Activated naive CD4-positive, alpha-beta T cell treated with anti-CD3 and anti-CD28 coated beads for 36 hours (primary cell): ENCODE data around the gene RNF151. TPM values are rescaled to one million over a fixed set of nuclear protein-coding genes. Genes with fewer than 3 reads are reported as not detected.

Experiments
- CTCF ChIA-PET: fragments of 350-600 bp; sonication (Branson Sonifier 250); formaldehyde crosslinking; loops from one replicate; lab custom pipeline; 2021; ENCODE audit warnings: antibody characterized with exemption; lab: Charles Lee
- DNase-seq: peaks from one replicate; pipeline ENCODE4 v3.0.0-alpha.2; 2020
- H3K27ac Mint-ChIP-seq: one replicate; pipeline ENCODE4 v1.8.0; 2021; ENCODE audit warnings: mild to moderate bottlenecking, mixed read lengths
- H3K27me3 Mint-ChIP-seq: one replicate; pipeline ENCODE4 v1.8.0; 2021; ENCODE audit warnings: low read depth, mixed read lengths
- H3K36me3 Mint-ChIP-seq: one replicate; pipeline ENCODE4 v1.8.0; 2021; ENCODE audit warnings: low read depth, mixed read lengths
- H3K4me1 Mint-ChIP-seq: one replicate; pipeline ENCODE4 v1.8.0; 2021; ENCODE audit warnings: low read depth, mixed read lengths
- H3K4me3 Mint-ChIP-seq: one replicate; pipeline ENCODE4 v1.8.0; 2021; ENCODE audit warnings: mild to moderate bottlenecking, moderate library complexity, mixed read lengths
- H3K9me3 Mint-ChIP-seq: one replicate; pipeline ENCODE4 v1.8.0; 2021; ENCODE audit warnings: mixed read lengths
- intact Hi-C: fragments of 100-400 bp; cut with micrococcal nuclease; formaldehyde crosslinking; loops from one replicate; pipeline ENCODE4 v1.15.1; 2023
- total RNA-seq, 2 experiments: library from RNA; stranded (reverse); gene quantifications; one replicate each; pipeline ENCODE4 v1.2.3, GENCODE V29; 2021

Gene RNF151
- total RNA-seq, 2 experiments from 2014 or later = not detected

- Mint-ChIP-seq H3K4me3 (peak overlapping the region; percentile 80), H3K4me1 (peaks cover 12% of the 10 kb centered on the region), H3K27ac (no peak overlapping the region), H3K27me3 (peaks cover 34% of the 10 kb centered on the region), H3K36me3 (peaks cover 9% of the 10 kb centered on the region), H3K9me3 (no peaks in the 10 kb centered on the region)
- DNase-seq = no peak
- CTCF ChIA-PET = interaction anchor here (0.7 to 1.0 kb wide), 3 partner anchors 9 to 44 kb away, joined by 3 to 4 read pairs (median 3); no protein-coding TSS in a partner anchor
- intact Hi-C loops = loop anchor here (1.0 to 2.0 kb wide), 2 partner anchors 13 to 20 kb away; partner anchors contain the start of gene RPS2
Observed at GRCh38 chr16:1984347-1985225, 17.9 kb downstream of the RNF151 start.

GRCh38 chr16:1985466-1986150 lies 19.0 kb downstream of the RNF151 start:
- no peak overlapping the region for H3K27ac Mint-ChIP-seq
- H3K4me3 Mint-ChIP-seq = peak overlapping the region; percentile 80
- H3K4me1 Mint-ChIP-seq = peaks cover 15% of the 10 kb centered on the region
- H3K36me3 Mint-ChIP-seq = peaks cover 9% of the 10 kb centered on the region
- DNase-seq = no peak
- intact Hi-C loops = loop anchor here (2.0 kb wide), 1 partner anchor 21 kb away; the partner anchor contains the start of gene RPS2
- no peaks in the 10 kb centered on the region for H3K9me3 Mint-ChIP-seq
- peaks cover 35% of the 10 kb centered on the region for H3K27me3 Mint-ChIP-seq
- CTCF ChIA-PET = interaction anchor here (0.7 to 2.7 kb wide), 3 partner anchors 10 to 45 kb away, joined by 3 to 9 read pairs (median 4); no protein-coding TSS in a partner anchor

GRCh38 chr16:1987198-1987597 lies 20.5 kb downstream of the RNF151 start:
- Mint-ChIP-seq H3K9me3 (no peaks in the 10 kb centered on the region), H3K4me3 (no peak overlapping the region), H3K4me1 (peaks cover 24% of the 10 kb centered on the region), H3K36me3 (peaks cover 9% of the 10 kb centered on the region), H3K27ac (no peak overlapping the region), H3K27me3 (peaks cover 35% of the 10 kb centered on the region)
- CTCF ChIA-PET = interaction anchor here (2.7 kb wide), 1 partner anchor 17 kb away, joined by 9 read pairs; no protein-coding TSS in a partner anchor
- no peak for DNase-seq
- intact Hi-C loops = no loop called here

GRCh38 chr16:1989209-1990100 lies 22.8 kb downstream of the RNF151 start, which contains the start of gene SYNGR3:
TSS of gene SYNGR3 (plus strand) at chr16:1989970. CDS start at chr16:1990103, 133 bp downstream.
- no peak within 1 kb of the TSS for H3K27ac Mint-ChIP-seq

GRCh38 chr16:1990101-1990350 lies 23.4 kb downstream of the RNF151 start:
- no peak overlapping the region for H3K27ac Mint-ChIP-seq
- CTCF ChIA-PET = interaction anchor here (0.9 to 1.2 kb wide), 2 partner anchors 8 to 151 kb away, joined by 3 to 4 read pairs; no protein-coding TSS in a partner anchor
- H3K4me3 Mint-ChIP-seq = no peak overlapping the region
- peaks cover 24% of the 10 kb centered on the region for H3K27me3 Mint-ChIP-seq
- DNase-seq = no peak
- peaks cover 9% of the 10 kb centered on the region for H3K36me3 Mint-ChIP-seq
- no peaks in the 10 kb centered on the region for H3K9me3 Mint-ChIP-seq
- H3K4me1 Mint-ChIP-seq = peaks cover 24% of the 10 kb centered on the region
- intact Hi-C loops = no loop called here

More at GRCh38 chr16:1989209-1990100, 22.8 kb downstream of the RNF151 start, which contains the start of gene SYNGR3:
- Mint-ChIP-seq H3K4me3 (peak within 1 kb of the TSS; percentile 65), H3K36me3 (peaks cover 9% of the 10 kb centered on the region), H3K27me3 (peaks cover 24% of the 10 kb centered on the region), H3K9me3 (no peaks in the 10 kb centered on the region), H3K4me1 (peaks cover 29% of the 10 kb centered on the region)
- CTCF ChIA-PET = no interaction called here
- intact Hi-C loops = no loop called here
- no peak for DNase-seq

GRCh38 chr16:1990351-1991134 lies 23.9 kb downstream of the RNF151 start:
- H3K27ac Mint-ChIP-seq = no peak overlapping the region
- H3K4me1 Mint-ChIP-seq = peaks cover 24% of the 10 kb centered on the region
- H3K36me3 Mint-ChIP-seq = peaks cover 11% of the 10 kb centered on the region
- DNase-seq = peak; percentile 45
- H3K9me3 Mint-ChIP-seq = no peaks in the 10 kb centered on the region
- CTCF ChIA-PET = interaction anchor here (0.9 to 1.2 kb wide), 3 partner anchors 8 to 150 kb away, joined by 3 to 4 read pairs (median 3); partner anchors contain the start of genes NTHL1 and TSC2
- intact Hi-C loops = no loop called here
- H3K4me3 Mint-ChIP-seq = peak overlapping the region; percentile 65
- H3K27me3 Mint-ChIP-seq = peaks cover 24% of the 10 kb centered on the region

- no peaks in the 10 kb centered on the region for H3K9me3 Mint-ChIP-seq
- peaks cover 24% of the 10 kb centered on the region for H3K4me1 Mint-ChIP-seq
- CTCF ChIA-PET = interaction anchor here (0.5 to 1.2 kb wide), 4 partner anchors 9 to 149 kb away, joined by 3 to 4 read pairs (median 3); partner anchors contain the start of genes NTHL1 and TSC2
- peaks cover 24% of the 10 kb centered on the region for H3K27me3 Mint-ChIP-seq
- peaks cover 11% of the 10 kb centered on the region for H3K36me3 Mint-ChIP-seq
- DNase-seq = peak; percentile 76
- H3K27ac Mint-ChIP-seq = no peak overlapping the region
- peak overlapping the region; percentile 65 for H3K4me3 Mint-ChIP-seq
- intact Hi-C loops = no loop called here
Observed at GRCh38 chr16:1991135-1991551, 24.5 kb downstream of the RNF151 start.

- H3K4me1 Mint-ChIP-seq = peaks cover 24% of the 10 kb centered on the region
- H3K27me3 Mint-ChIP-seq = peaks cover 24% of the 10 kb centered on the region
- H3K4me3 Mint-ChIP-seq = peak overlapping the region; percentile 65
- DNase-seq = no peak
- peaks cover 7% of the 10 kb centered on the region for H3K36me3 Mint-ChIP-seq
- CTCF ChIA-PET = interaction anchor here (0.5 to 1.5 kb wide), 2 partner anchors 130 to 149 kb away, joined by 3 to 5 read pairs; no protein-coding TSS in a partner anchor
- no peak overlapping the region for H3K27ac Mint-ChIP-seq
- no peaks in the 10 kb centered on the region for H3K9me3 Mint-ChIP-seq
- intact Hi-C loops = no loop called here
Observed at GRCh38 chr16:1991588-1991947, 24.9 kb downstream of the RNF151 start.

GRCh38 chr16:1991948-1992703 lies 25.5 kb downstream of the RNF151 start:
- H3K36me3 Mint-ChIP-seq = peaks cover 1% of the 10 kb centered on the region
- CTCF ChIA-PET = interaction anchor here (1.5 to 5.0 kb wide), 2 partner anchors 12 to 149 kb away, joined by 5 to 36 read pairs; no protein-coding TSS in a partner anchor

GRCh38 chr16:1992704-1993317 lies 26.2 kb downstream of the RNF151 start:
- intact Hi-C loops = loop anchor here (1.0 kb wide), 4 partner anchors 16 to 230 kb away; partner anchors contain the start of genes E4F1, MSRB1, RPS2 and ZNF598
- Mint-ChIP-seq H3K36me3 (peaks cover 1% of the 10 kb centered on the region), H3K9me3 (no peaks in the 10 kb centered on the region), H3K27me3 (peaks cover 24% of the 10 kb centered on the region), H3K4me1 (peaks cover 24% of the 10 kb centered on the region), H3K27ac (no peak overlapping the region), H3K4me3 (no peak overlapping the region)
- CTCF ChIA-PET = interaction anchor here (1.5 to 5.0 kb wide), 2 partner anchors 11 to 148 kb away, joined by 5 to 36 read pairs; no protein-coding TSS in a partner anchor
- DNase-seq = no peak

More at GRCh38 chr16:1991948-1992703, 25.5 kb downstream of the RNF151 start:
- peaks cover 24% of the 10 kb centered on the region for H3K4me1 Mint-ChIP-seq
- DNase-seq = peak; percentile 99
- H3K27me3 Mint-ChIP-seq = peaks cover 24% of the 10 kb centered on the region
- no peak overlapping the region for H3K27ac Mint-ChIP-seq
- H3K4me3 Mint-ChIP-seq = peak overlapping the region; percentile 65
- intact Hi-C loops = loop anchor here (1.0 kb wide), 4 partner anchors 17 to 231 kb away; partner anchors contain the start of genes E4F1, MSRB1, RPS2 and ZNF598
- no peaks in the 10 kb centered on the region for H3K9me3 Mint-ChIP-seq
